C4-2B (cell line): Measurements from ENCODE around the gene SSR3.

ENCODE experiments used
- ZFX ChIP-seq: fragments of 450-650 bp; IDR thresholded peaks from 2 replicates; pipeline ENCODE4 v1.6.1; 2017
- TF ChIP-seq, protein P1 (sequence below): fragments of 450-650 bp; conservative IDR thresholded peaks from 2 replicates; pipeline ENCODE4 v1.5.1; 2017; ENCODE audit warnings: mild to moderate bottlenecking

DNA sequence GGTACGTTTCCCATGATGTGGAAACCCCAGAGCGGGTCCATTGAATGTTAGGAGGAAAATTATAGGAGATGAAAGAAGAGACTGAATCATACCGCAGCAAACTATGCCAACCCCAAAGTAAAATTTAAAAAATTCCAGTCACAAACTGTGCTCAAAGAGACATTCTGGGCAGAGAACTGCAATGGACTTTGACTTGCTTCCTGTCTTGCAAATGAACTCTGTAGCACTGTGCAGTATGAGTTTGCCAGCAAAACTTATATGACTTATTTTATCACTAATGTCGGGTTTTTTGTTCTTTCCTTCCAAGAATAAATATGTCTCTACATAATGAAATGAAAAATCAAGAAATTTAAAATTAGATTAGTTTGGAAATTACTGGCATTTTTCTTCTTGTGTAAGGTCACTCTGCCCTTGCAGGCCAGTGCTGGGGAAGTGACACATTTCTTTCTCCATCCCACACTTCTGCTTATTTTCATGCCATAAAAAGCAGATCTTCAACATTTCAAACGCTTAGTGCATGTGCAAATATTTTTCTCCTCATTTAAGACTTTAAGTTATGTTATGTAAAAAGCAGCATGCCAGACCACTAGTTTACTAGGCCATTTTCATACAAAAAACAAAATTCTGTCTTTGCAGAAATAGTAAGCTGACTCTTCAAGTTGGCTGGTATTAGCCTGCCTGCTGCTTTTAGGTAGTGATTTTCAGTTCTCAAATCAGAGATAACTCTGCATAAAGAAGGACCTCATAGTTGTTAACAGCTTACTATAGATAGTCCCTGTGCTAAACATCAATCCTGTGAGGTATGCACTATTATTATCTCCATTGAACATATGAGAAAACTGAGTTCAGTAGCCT is 32.2 kb upstream of the SSR3 start:
- TF ChIP-seq, protein P1, sequence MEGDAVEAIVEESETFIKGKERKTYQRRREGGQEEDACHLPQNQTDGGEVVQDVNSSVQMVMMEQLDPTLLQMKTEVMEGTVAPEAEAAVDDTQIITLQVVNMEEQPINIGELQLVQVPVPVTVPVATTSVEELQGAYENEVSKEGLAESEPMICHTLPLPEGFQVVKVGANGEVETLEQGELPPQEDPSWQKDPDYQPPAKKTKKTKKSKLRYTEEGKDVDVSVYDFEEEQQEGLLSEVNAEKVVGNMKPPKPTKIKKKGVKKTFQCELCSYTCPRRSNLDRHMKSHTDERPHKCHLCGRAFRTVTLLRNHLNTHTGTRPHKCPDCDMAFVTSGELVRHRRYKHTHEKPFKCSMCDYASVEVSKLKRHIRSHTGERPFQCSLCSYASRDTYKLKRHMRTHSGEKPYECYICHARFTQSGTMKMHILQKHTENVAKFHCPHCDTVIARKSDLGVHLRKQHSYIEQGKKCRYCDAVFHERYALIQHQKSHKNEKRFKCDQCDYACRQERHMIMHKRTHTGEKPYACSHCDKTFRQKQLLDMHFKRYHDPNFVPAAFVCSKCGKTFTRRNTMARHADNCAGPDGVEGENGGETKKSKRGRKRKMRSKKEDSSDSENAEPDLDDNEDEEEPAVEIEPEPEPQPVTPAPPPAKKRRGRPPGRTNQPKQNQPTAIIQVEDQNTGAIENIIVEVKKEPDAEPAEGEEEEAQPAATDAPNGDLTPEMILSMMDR = no peak
- TF ChIP-seq ZFX = no peak
